Measurements from ENCODE around the gene TIMM23.
"Not testable (repeated sequence)": the region's sequence is repeated elsewhere in the genome, so short reads cannot be mapped to it uniquely, and the experiment has no call there.

TIMM23 gene

DNA sequence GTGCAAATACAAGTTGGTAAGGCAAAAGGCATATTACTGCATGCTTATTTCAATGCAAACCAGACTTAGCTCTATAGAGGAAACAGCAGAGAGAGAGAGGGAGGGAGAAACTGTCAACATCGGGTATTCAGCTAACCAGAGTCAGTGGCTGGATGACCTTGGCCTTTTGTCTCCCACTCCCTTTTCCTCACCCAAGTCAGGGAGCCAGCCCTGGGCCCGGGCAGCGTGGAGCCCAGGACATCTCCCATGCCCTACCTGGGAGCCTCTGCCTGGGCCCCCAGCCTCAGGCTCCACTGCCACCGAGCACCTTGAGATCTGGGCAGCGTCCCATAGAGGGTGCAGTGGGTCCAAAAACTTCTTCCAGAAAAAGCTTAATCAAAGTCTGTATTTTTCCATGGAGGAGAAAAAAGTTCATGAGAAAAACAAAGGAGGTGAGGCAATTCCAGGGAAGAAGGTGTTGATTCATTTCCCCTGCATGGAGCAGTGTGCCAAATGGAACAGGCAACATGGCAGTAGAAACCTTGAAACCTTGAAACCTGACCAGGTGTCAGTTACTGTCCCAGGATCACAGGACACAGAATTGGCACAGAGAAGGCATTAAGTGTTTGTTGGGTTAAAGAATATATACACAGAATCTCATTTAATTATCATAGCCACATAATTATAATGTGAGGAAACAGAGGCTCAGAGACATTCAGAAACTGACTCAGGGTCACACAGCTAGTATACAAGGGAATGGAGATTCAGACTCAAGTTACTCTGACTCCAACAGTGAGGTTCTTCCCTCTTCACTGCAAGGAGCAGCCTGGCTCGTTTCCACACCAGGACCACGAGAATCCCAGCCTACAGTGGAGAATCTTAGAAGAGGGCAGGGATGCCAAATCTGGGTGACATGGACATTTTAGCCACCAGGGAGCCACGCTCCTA lies 63.9 kb downstream of the TIMM23 start:
- H3K4me1 ChIP-seq (ENCODE audit: control insufficient read depth, insufficient read depth, low read length) = no peaks in the 10 kb centered on the region
- H3K9me3 ChIP-seq (ENCODE audit: control insufficient read depth in 2 of 2, low read length in 2 of 2) = no peaks in the 10 kb centered on the region
- H3K4me3 ChIP-seq (ENCODE audit: low read length in 2 of 2) = no peak overlapping the region
- no peak overlapping the region for H3K27ac ChIP-seq (ENCODE audit: low read length)
- H3K9ac ChIP-seq (ENCODE audit: low read length in 2 of 2) = no peak overlapping the region
- H3K36me3 ChIP-seq (ENCODE audit: control insufficient read depth in 2 of 2, insufficient read depth in 2 of 2, low read length in 2 of 2) = no peaks in the 10 kb centered on the region
- H3K27me3 ChIP-seq (ENCODE audit: control insufficient read depth in 1 of 2, insufficient read depth in 2 of 2, low read length in 2 of 2) = peaks cover 0 to 2% of the 10 kb centered on the region in 2 donors

DNA sequence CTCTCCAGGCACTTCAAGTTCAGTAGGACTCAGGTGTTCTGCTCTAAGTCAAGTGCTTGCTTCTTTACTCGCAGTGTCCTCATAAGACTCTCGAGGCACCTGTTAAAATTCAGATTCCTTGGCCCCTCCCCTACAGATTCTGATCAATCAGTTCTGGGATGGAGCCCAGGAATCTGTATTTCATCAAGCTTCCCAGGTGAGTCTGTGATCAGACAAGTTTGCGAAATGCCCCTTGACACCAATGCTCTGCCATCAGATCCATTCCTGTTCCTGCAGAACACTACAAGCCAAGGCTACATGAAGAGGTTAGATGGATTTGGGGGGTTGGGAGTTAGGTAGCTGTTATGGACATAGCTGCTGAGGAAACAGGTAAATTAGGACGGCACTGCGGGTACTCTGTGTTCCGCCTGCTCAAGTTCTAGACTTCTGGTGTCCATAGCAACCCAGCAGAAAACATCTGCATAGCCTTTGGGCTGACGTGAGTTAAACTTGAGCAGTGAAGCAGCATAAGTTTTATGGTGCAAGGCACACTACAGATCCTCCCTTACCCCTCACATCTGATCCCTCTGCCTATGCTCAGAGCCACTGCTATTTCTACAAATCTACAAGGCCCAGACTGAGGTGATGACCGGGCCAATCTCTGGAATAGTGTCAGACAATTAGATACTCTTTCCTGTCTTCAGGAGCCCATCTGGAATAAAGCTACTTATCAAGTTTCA lies 65.0 kb downstream of the TIMM23 start:
- no peak overlapping the region for H3K9ac ChIP-seq (ENCODE audit: low read length in 2 of 2)
- H3K9me3 ChIP-seq (ENCODE audit: control insufficient read depth in 2 of 2, low read length in 2 of 2) = no peaks in the 10 kb centered on the region
- H3K4me1 ChIP-seq (ENCODE audit: control insufficient read depth, insufficient read depth, low read length) = no peaks in the 10 kb centered on the region
- H3K4me3 ChIP-seq (ENCODE audit: low read length in 2 of 2) = no peak overlapping the region
- no peak overlapping the region for H3K27ac ChIP-seq (ENCODE audit: low read length)
- no peaks in the 10 kb centered on the region for H3K36me3 ChIP-seq (ENCODE audit: control insufficient read depth in 2 of 2, insufficient read depth in 2 of 2, low read length in 2 of 2)
- H3K27me3 ChIP-seq (ENCODE audit: control insufficient read depth in 1 of 2, insufficient read depth in 2 of 2, low read length in 2 of 2) = peaks cover 0 to 2% of the 10 kb centered on the region in 2 donors

GRCh38 chr10:46040004-46040403 lies 67.7 kb downstream of the TIMM23 start:
- H3K36me3 ChIP-seq (ENCODE audit: control insufficient read depth in 2 of 2, insufficient read depth in 2 of 2, low read length in 2 of 2) = no peaks in the 10 kb centered on the region
- H3K4me3 ChIP-seq (ENCODE audit: low read length in 2 of 2) = no peak overlapping the region
- no peak overlapping the region for H3K9ac ChIP-seq (ENCODE audit: low read length in 2 of 2)
- H3K27me3 ChIP-seq (ENCODE audit: control insufficient read depth in 1 of 2, insufficient read depth in 2 of 2, low read length in 2 of 2) = peaks cover 0 to 2% of the 10 kb centered on the region in 2 donors
- no peak overlapping the region for H3K27ac ChIP-seq (ENCODE audit: low read length)
- no peaks in the 10 kb centered on the region for H3K4me1 ChIP-seq (ENCODE audit: control insufficient read depth, insufficient read depth, low read length)
- no peaks in the 10 kb centered on the region for H3K9me3 ChIP-seq (ENCODE audit: control insufficient read depth in 2 of 2, low read length in 2 of 2)

GRCh38 chr10:46042527-46042926 lies 70.2 kb downstream of the TIMM23 start:
- H3K9me3 ChIP-seq (ENCODE audit: control insufficient read depth in 2 of 2, low read length in 2 of 2) = no peaks in the 10 kb centered on the region
- no peaks in the 10 kb centered on the region for H3K36me3 ChIP-seq (ENCODE audit: control insufficient read depth in 2 of 2, insufficient read depth in 2 of 2, low read length in 2 of 2)
- no peak overlapping the region for H3K27ac ChIP-seq (ENCODE audit: low read length)
- H3K4me3 ChIP-seq (ENCODE audit: low read length in 2 of 2) = no peak overlapping the region
- H3K4me1 ChIP-seq (ENCODE audit: control insufficient read depth, insufficient read depth, low read length) = no peaks in the 10 kb centered on the region
- H3K9ac ChIP-seq (ENCODE audit: low read length in 2 of 2) = no peak overlapping the region
- peaks cover 0 to 2% of the 10 kb centered on the region in 2 donors for H3K27me3 ChIP-seq (ENCODE audit: control insufficient read depth in 1 of 2, insufficient read depth in 2 of 2, low read length in 2 of 2)

- Histone ChIP-seq H3K27me3 (ENCODE audit: control insufficient read depth in 1 of 2, insufficient read depth in 2 of 2, low read length in 2 of 2) (peaks cover 2 to 3% of the 10 kb centered on the region in 2 donors), H3K9me3 (ENCODE audit: control insufficient read depth in 2 of 2, low read length in 2 of 2) (no peaks in the 10 kb centered on the region), H3K9ac (ENCODE audit: low read length in 2 of 2) (no peak within 1 kb of the TSS), H3K4me1 (ENCODE audit: control insufficient read depth, insufficient read depth, low read length) (no peaks in the 10 kb centered on the region), H3K36me3 (ENCODE audit: control insufficient read depth in 2 of 2, insufficient read depth in 2 of 2, low read length in 2 of 2) (no peaks in the 10 kb centered on the region), H3K27ac (ENCODE audit: low read length) (no peak within 1 kb of the TSS), H3K4me3 (ENCODE audit: low read length in 2 of 2) (no peak within 1 kb of the TSS)
Observed at GRCh38 chr10:46046261-46046660, 74.0 kb downstream of the TIMM23 start, which contains the start of gene MSMB. MSMB (minus strand) TSS chr10:46046269; CDS start chr10:46046237, 32 bp downstream.

DNA sequence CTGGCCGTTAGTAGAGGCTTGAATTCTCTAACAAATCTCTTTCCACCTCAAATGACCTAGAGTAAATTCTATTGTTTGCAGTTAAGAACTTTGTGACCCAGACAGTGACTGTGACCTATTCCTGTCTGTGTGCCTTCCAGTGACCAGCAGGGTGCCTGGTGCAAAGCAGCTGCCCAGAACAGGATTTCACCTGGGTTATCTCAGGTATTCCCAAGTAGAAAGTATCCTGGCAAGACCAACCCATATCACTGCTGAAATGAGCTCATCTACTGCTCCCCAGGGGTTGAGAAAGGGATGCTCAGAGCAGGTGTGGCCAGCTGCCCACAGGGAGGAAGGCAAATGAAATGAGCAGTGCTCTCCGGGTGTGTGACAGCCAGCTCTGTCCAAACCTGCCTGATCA lies 75.9 kb downstream of the TIMM23 start:
- no peak overlapping the region for H3K27ac ChIP-seq (ENCODE audit: low read length)
- H3K9ac ChIP-seq (ENCODE audit: low read length in 2 of 2) = no peak overlapping the region
- H3K4me3 ChIP-seq (ENCODE audit: low read length in 2 of 2) = no peak overlapping the region
- H3K36me3 ChIP-seq (ENCODE audit: control insufficient read depth in 2 of 2, insufficient read depth in 2 of 2, low read length in 2 of 2) = no peaks in the 10 kb centered on the region
- H3K27me3 ChIP-seq (ENCODE audit: control insufficient read depth in 1 of 2, insufficient read depth in 2 of 2, low read length in 2 of 2) = peaks cover 2 to 3% of the 10 kb centered on the region in 2 donors
- H3K9me3 ChIP-seq (ENCODE audit: control insufficient read depth in 2 of 2, low read length in 2 of 2) = no peaks in the 10 kb centered on the region
- H3K4me1 ChIP-seq (ENCODE audit: control insufficient read depth, insufficient read depth, low read length) = no peaks in the 10 kb centered on the region

DNA sequence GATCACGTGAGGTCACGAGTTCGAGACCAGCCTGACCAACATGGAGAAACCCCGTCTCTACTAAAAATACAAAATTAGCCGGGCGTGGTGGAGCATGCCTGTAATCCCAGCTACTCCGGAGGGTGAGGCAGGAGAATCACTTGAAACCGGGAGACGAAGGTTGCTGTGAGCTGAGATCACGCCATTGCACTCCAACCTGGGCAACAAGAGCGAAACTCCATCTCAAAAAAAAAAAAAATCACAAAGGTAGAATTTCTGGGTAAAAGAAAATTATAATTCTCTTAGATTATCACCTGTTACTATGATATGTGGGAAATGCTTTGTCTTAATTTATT lies 77.2 kb downstream of the TIMM23 start:
- H3K9ac ChIP-seq (ENCODE audit: low read length in 2 of 2); H3K27ac ChIP-seq (ENCODE audit: low read length); H3K4me3 ChIP-seq (ENCODE audit: low read length in 2 of 2); H3K27me3 ChIP-seq (ENCODE audit: control insufficient read depth in 1 of 2, insufficient read depth in 2 of 2, low read length in 2 of 2); H3K4me1 ChIP-seq (ENCODE audit: control insufficient read depth, insufficient read depth, low read length); H3K9me3 ChIP-seq (ENCODE audit: control insufficient read depth in 2 of 2, low read length in 2 of 2); H3K36me3 ChIP-seq (ENCODE audit: control insufficient read depth in 2 of 2, insufficient read depth in 2 of 2, low read length in 2 of 2): not testable (repeated sequence)

- Histone ChIP-seq H3K36me3 (ENCODE audit: control insufficient read depth in 2 of 2, insufficient read depth in 2 of 2, low read length in 2 of 2) (no peaks in the 10 kb centered on the region), H3K27ac (ENCODE audit: low read length) (no peak overlapping the region), H3K9ac (ENCODE audit: low read length in 2 of 2) (no peak overlapping the region), H3K4me1 (ENCODE audit: control insufficient read depth, insufficient read depth, low read length) (no peaks in the 10 kb centered on the region), H3K27me3 (ENCODE audit: control insufficient read depth in 1 of 2, insufficient read depth in 2 of 2, low read length in 2 of 2) (peaks cover 2 to 3% of the 10 kb centered on the region in 2 donors), H3K9me3 (ENCODE audit: control insufficient read depth in 2 of 2, low read length in 2 of 2) (no peaks in the 10 kb centered on the region), H3K4me3 (ENCODE audit: low read length in 2 of 2) (no peak overlapping the region)
Observed at GRCh38 chr10:46050941-46051623, 78.8 kb downstream of the TIMM23 start.

GRCh38 chr10:46052057-46052790 lies 79.9 kb downstream of the TIMM23 start:
- Histone ChIP-seq H3K27ac (ENCODE audit: low read length) (no peak overlapping the region), H3K4me3 (ENCODE audit: low read length in 2 of 2) (no peak overlapping the region), H3K27me3 (ENCODE audit: control insufficient read depth in 1 of 2, insufficient read depth in 2 of 2, low read length in 2 of 2) (peaks cover 2 to 3% of the 10 kb centered on the region in 2 donors), H3K36me3 (ENCODE audit: control insufficient read depth in 2 of 2, insufficient read depth in 2 of 2, low read length in 2 of 2) (no peaks in the 10 kb centered on the region), H3K9me3 (ENCODE audit: control insufficient read depth in 2 of 2, low read length in 2 of 2) (no peaks in the 10 kb centered on the region), H3K9ac (ENCODE audit: low read length in 2 of 2) (no peak overlapping the region), H3K4me1 (ENCODE audit: control insufficient read depth, insufficient read depth, low read length) (no peaks in the 10 kb centered on the region)

GRCh38 chr10:46052791-46053375 lies 80.6 kb downstream of the TIMM23 start:
- no peaks in the 10 kb centered on the region for H3K9me3 ChIP-seq (ENCODE audit: control insufficient read depth in 2 of 2, low read length in 2 of 2)
- no peaks in the 10 kb centered on the region for H3K36me3 ChIP-seq (ENCODE audit: control insufficient read depth in 2 of 2, insufficient read depth in 2 of 2, low read length in 2 of 2)
- no peak overlapping the region for H3K4me3 ChIP-seq (ENCODE audit: low read length in 2 of 2)
- H3K4me1 ChIP-seq (ENCODE audit: control insufficient read depth, insufficient read depth, low read length) = no peaks in the 10 kb centered on the region
- H3K9ac ChIP-seq (ENCODE audit: low read length in 2 of 2) = no peak overlapping the region
- no peak overlapping the region for H3K27ac ChIP-seq (ENCODE audit: low read length)
- H3K27me3 ChIP-seq (ENCODE audit: control insufficient read depth in 1 of 2, insufficient read depth in 2 of 2, low read length in 2 of 2) = peaks cover 0 to 3% of the 10 kb centered on the region in 2 donors
